ENCODE measurements around the gene MAFG. TPM values are rescaled to one million over a fixed set of nuclear protein-coding genes. Genes with fewer than 3 reads are reported as not detected.

MAFG gene
- total and polyA plus RNA-seq, 9 of the 15 experiments (the other 6 are each of a cell fraction or from before 2014, with no cell fraction given): 1.1 to 58.1 (median 24.9) TPM

DNA sequence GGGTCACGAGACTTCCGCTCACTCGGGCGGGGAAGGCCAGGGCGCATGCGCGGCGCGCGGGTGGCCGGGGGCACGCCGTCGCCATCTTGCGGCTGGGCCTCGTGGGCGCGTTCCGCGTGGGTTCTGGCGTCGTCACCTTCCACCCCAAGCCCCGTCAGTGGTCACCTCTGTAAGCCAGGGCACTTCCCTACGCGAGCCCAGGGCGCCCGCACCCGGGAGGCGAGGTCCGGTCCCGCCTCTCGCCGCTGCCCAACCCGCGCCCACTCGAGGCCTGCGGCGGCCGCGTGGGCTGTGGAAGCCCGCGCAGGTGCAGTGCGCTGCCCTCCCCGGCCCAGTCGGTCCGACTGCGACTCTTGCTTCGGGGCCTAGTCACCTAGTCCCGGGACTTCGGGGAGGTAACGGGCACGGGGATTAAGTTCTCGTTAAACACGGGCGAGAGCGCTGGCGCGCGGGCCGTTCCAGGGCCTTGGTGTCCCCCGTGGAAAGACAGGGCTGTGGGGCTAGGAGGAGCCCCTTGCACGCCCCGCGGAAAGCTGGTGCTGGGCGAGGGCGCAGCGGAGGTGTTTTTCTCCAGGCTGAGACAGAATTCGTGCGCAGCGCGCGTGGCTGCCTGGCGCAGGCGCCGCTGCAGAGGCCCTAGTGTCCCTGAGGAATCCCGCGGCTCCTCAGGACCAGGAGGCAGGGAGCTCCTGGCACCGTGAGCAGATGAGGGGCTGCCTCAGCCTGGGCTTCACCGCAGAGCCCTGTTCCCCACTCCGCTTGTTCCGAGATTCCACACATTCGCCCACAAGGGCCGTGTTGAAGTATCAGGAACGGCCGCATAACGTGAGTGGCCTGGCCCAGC, 55.9 kb downstream of the MAFG start (continued):
- TF ChIP-seq, protein P1, sequence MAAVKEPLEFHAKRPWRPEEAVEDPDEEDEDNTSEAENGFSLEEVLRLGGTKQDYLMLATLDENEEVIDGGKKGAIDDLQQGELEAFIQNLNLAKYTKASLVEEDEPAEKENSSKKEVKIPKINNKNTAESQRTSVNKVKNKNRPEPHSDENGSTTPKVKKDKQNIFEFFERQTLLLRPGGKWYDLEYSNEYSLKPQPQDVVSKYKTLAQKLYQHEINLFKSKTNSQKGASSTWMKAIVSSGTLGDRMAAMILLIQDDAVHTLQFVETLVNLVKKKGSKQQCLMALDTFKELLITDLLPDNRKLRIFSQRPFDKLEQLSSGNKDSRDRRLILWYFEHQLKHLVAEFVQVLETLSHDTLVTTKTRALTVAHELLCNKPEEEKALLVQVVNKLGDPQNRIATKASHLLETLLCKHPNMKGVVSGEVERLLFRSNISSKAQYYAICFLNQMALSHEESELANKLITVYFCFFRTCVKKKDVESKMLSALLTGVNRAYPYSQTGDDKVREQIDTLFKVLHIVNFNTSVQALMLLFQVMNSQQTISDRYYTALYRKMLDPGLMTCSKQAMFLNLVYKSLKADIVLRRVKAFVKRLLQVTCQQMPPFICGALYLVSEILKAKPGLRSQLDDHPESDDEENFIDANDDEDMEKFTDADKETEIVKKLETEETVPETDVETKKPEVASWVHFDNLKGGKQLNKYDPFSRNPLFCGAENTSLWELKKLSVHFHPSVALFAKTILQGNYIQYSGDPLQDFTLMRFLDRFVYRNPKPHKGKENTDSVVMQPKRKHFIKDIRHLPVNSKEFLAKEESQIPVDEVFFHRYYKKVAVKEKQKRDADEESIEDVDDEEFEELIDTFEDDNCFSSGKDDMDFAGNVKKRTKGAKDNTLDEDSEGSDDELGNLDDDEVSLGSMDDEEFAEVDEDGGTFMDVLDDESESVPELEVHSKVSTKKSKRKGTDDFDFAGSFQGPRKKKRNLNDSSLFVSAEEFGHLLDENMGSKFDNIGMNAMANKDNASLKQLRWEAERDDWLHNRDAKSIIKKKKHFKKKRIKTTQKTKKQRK (IDR thresholded peaks at IDR 0.05; ENCODE audit: borderline replicate concordance, low read depth, low read length): no peak
- TF ChIP-seq SREBF2 (CRISPR knock-in tag; IDR thresholded peaks at IDR 0.05) (no peak), BRD9 (IDR thresholded peaks at IDR 0.05; ENCODE audit: low read depth, partially characterized antibody) (peak; percentile 42), U2AF2 (optimal IDR thresholded peaks at IDR 0.05; ENCODE audit: low read depth, low read length) (no peak), ZNF239 (CRISPR knock-in tag; IDR thresholded peaks at IDR 0.05) (no peak), HIVEP1 (CRISPR knock-in tag; IDR thresholded peaks at IDR 0.05) (no peak), XRCC3 (IDR thresholded peaks at IDR 0.05) (no peak)
- TF ChIP-seq, protein P2, sequence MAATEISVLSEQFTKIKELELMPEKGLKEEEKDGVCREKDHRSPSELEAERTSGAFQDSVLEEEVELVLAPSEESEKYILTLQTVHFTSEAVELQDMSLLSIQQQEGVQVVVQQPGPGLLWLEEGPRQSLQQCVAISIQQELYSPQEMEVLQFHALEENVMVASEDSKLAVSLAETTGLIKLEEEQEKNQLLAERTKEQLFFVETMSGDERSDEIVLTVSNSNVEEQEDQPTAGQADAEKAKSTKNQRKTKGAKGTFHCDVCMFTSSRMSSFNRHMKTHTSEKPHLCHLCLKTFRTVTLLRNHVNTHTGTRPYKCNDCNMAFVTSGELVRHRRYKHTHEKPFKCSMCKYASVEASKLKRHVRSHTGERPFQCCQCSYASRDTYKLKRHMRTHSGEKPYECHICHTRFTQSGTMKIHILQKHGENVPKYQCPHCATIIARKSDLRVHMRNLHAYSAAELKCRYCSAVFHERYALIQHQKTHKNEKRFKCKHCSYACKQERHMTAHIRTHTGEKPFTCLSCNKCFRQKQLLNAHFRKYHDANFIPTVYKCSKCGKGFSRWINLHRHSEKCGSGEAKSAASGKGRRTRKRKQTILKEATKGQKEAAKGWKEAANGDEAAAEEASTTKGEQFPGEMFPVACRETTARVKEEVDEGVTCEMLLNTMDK (IDR thresholded peaks at IDR 0.05; ENCODE audit: borderline replicate concordance, insufficient read depth, low read depth, low read length, poor library complexity, severe bottlenecking): peak; percentile 3
- TF ChIP-seq, protein P3, sequence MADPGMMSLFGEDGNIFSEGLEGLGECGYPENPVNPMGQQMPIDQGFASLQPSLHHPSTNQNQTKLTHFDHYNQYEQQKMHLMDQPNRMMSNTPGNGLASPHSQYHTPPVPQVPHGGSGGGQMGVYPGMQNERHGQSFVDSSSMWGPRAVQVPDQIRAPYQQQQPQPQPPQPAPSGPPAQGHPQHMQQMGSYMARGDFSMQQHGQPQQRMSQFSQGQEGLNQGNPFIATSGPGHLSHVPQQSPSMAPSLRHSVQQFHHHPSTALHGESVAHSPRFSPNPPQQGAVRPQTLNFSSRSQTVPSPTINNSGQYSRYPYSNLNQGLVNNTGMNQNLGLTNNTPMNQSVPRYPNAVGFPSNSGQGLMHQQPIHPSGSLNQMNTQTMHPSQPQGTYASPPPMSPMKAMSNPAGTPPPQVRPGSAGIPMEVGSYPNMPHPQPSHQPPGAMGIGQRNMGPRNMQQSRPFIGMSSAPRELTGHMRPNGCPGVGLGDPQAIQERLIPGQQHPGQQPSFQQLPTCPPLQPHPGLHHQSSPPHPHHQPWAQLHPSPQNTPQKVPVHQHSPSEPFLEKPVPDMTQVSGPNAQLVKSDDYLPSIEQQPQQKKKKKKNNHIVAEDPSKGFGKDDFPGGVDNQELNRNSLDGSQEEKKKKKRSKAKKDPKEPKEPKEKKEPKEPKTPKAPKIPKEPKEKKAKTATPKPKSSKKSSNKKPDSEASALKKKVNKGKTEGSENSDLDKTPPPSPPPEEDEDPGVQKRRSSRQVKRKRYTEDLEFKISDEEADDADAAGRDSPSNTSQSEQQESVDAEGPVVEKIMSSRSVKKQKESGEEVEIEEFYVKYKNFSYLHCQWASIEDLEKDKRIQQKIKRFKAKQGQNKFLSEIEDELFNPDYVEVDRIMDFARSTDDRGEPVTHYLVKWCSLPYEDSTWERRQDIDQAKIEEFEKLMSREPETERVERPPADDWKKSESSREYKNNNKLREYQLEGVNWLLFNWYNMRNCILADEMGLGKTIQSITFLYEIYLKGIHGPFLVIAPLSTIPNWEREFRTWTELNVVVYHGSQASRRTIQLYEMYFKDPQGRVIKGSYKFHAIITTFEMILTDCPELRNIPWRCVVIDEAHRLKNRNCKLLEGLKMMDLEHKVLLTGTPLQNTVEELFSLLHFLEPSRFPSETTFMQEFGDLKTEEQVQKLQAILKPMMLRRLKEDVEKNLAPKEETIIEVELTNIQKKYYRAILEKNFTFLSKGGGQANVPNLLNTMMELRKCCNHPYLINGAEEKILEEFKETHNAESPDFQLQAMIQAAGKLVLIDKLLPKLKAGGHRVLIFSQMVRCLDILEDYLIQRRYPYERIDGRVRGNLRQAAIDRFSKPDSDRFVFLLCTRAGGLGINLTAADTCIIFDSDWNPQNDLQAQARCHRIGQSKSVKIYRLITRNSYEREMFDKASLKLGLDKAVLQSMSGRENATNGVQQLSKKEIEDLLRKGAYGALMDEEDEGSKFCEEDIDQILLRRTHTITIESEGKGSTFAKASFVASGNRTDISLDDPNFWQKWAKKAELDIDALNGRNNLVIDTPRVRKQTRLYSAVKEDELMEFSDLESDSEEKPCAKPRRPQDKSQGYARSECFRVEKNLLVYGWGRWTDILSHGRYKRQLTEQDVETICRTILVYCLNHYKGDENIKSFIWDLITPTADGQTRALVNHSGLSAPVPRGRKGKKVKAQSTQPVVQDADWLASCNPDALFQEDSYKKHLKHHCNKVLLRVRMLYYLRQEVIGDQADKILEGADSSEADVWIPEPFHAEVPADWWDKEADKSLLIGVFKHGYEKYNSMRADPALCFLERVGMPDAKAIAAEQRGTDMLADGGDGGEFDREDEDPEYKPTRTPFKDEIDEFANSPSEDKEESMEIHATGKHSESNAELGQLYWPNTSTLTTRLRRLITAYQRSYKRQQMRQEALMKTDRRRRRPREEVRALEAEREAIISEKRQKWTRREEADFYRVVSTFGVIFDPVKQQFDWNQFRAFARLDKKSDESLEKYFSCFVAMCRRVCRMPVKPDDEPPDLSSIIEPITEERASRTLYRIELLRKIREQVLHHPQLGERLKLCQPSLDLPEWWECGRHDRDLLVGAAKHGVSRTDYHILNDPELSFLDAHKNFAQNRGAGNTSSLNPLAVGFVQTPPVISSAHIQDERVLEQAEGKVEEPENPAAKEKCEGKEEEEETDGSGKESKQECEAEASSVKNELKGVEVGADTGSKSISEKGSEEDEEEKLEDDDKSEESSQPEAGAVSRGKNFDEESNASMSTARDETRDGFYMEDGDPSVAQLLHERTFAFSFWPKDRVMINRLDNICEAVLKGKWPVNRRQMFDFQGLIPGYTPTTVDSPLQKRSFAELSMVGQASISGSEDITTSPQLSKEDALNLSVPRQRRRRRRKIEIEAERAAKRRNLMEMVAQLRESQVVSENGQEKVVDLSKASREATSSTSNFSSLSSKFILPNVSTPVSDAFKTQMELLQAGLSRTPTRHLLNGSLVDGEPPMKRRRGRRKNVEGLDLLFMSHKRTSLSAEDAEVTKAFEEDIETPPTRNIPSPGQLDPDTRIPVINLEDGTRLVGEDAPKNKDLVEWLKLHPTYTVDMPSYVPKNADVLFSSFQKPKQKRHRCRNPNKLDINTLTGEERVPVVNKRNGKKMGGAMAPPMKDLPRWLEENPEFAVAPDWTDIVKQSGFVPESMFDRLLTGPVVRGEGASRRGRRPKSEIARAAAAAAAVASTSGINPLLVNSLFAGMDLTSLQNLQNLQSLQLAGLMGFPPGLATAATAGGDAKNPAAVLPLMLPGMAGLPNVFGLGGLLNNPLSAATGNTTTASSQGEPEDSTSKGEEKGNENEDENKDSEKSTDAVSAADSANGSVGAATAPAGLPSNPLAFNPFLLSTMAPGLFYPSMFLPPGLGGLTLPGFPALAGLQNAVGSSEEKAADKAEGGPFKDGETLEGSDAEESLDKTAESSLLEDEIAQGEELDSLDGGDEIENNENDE (IDR thresholded peaks at IDR 0.05; ENCODE audit: low read depth, low read length): no peak
